ENCODE results near the gene CPA2.
A peak's percentile ranks its signal among the peaks of the same experiment; 100 is the strongest.
"Not testable (repeated sequence)": the region's sequence is repeated elsewhere in the genome, so short reads cannot be mapped to it uniquely, and the experiment has no call there.

CPA2 gene

DNA sequence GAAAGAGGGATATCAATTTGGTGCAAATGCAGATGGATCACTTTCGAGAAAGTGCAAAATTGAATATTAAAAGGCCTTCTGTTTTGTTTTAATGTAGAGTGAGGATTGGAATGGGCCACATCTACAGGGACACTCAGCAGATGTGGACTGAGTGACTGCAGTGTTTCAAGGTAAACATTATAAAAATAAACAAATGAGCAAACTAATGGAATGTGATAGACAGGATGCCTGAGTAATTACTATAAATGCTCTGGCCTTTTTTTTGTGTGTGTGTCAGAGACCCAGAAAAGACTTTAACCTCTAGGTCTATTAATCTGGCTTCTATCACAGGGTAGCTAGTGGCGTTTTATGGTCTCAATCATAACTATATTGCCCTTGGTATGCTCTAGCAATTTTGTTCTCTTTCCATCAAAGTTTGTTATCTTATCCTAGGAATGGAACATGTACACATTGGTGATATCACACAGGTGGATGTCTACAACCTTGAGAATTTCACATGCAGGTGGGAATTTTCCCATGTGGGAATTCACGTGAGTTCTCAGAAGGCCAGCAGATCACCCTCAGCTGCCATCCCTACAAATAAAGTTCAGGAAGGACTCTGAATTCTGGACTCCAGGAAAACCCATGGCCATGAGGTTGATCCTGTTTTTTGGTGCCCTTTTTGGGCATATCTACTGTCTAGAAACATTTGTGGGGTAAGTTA, at the start of gene CPA2:
Gene CPA2 (plus strand): TSS at position 606 of the 703 bp plus-strand sequence. CDS start 19 bp downstream, at position 625.
- no peak for DNase-seq

GRCh38 chr7:130218806-130219620, 47.6 kb upstream of the CPA2 start:
- no peak for DNase-seq

DNA sequence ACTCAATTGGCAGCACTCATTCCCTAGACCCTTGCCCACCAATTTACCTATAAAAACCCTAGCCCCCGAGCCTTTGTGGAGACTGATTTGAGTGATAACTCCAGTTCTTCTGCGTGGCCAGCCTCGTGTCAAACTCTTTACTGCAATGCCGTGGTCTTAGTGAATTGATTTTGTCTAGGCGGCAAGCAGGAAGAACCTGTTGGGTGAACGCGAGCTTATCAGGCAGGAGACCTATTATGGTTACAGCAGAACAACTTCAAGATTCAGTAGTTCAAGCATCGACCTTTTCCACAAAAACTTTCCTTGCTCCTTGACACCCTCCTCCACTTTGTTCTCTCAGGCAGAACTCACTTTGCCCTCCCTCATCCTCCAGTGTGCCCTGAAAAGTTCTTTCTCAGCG, 46.8 kb upstream of the CPA2 start:
- no peak for DNase-seq

DNA sequence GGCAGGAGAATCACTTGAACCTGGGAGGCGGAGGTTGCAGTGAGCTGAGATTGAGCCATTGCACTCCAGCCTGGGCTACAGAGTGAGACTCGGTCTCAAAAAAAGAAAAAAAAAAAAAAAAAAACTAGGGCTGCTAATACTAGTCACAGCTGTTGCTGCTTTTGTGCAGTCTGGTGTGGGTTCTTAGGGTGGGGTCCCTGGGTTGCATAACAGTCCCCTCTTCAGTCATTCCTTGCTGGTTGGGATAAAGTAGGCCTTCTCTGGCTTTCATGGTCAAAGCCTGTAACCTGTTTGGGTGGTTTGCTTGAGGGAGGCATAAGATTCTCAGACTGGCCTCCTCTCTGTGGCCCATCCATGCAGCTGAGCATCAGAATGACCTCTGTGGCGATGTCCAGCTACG, 44.9 kb upstream of the CPA2 start:
- DNase-seq = no peak

GRCh38 chr7:130223646-130224045, 43.0 kb upstream of the CPA2 start:
- no peak for DNase-seq

GRCh38 chr7:130224210-130224609, 42.5 kb upstream of the CPA2 start:
- DNase-seq = no peak

DNA sequence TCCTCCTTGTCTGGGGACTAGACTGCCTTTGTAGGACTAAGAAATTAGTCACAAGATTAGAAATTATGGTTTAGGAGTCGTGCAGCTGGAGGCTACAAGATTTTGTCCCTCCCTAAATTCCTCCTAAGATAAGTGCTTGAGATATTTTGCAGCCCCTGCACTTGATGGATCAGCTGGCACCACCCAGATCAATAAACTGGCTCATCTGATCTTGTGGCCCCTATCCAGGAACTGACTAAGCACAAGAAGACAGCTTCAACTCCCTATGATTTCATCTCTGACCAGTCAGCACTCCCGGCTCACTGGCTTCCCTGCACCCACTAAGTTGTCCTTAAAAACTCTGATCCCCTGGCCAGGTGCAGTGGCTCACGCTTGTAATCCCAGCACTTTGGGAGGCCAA, 41.7 kb upstream of the CPA2 start:
- not testable (repeated sequence) for DNase-seq

DNA sequence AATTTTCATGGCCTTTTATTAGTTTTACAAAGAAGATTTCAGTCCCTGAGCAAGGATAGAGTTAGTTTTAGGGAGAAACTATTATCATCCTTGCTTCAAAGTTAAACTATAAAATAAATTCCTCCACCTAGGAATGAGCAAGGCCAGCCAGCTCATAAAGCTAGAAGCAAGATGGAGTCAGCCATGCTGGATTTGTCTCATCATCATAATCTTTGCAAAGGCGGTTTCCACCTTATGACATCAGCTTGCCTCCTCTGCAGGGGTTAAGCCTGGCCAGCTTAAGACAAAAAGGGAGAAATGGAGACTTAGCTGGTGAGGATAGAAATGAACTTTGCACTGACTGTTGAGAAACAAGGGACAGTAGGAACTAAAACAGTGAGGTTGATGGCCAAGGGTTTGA, 40.3 kb upstream of the CPA2 start:
- no peak for DNase-seq

DNA sequence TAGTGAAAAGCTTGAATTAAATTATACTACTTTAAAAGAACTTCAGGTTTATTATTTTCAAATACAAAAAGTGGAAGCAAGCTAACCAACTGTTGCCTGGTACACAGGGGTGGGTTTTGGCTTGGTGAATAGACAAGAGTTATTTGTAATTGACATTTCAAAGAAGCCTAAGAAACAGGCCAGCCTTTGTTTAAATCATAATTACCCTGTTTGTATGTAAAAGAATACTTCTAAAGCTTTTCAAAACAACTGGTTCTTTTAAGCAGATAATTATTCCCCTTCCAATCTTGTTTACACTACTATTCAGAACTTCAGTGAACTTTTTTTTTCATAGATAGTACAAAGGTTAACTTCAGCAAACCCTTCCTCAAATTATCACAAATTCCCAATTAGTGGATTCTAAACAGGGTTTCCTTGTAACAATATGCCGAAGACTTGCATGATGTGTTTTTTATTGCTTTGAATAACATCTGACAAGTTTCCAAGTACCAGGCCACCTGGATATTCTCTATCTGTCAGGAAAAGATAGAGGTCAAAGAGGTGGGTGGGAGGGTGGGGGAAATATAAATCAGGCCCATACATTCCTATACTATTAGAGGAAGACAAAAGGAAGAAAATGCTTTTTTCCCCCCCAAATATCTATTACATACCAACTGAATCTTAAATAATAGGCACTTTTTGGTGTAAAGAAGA, 38.6 kb upstream of the CPA2 start:
- DNase-seq = no peak

GRCh38 chr7:130228840-130229502, 37.7 kb upstream of the CPA2 start:
- no peak for DNase-seq

- DNase-seq = not testable (repeated sequence)
Observed at GRCh38 chr7:130229981-130230380, 36.7 kb upstream of the CPA2 start.

DNA sequence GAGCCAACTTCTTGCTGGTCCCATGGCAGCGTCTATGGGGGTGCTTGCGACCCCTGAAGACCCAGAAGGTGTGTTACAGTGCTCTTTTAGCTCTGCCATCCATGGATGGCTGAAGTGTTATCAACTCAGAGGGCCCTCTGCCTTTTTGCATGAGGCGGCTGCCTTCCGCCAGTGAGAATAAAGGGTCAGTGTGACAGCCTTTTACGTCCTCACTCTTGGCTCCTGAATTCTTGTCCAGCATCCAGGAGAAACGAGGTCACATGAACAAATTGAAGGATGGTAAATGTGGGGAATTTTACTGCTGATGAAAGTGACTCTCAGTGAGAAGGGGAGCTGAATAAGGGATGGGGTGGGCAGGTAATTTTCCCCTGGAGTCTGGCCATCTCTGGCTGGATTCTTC, 34.9 kb upstream of the CPA2 start:
- DNase-seq = no peak

- no peak for DNase-seq
Observed at GRCh38 chr7:130232209-130232608, 34.5 kb upstream of the CPA2 start.

DNA sequence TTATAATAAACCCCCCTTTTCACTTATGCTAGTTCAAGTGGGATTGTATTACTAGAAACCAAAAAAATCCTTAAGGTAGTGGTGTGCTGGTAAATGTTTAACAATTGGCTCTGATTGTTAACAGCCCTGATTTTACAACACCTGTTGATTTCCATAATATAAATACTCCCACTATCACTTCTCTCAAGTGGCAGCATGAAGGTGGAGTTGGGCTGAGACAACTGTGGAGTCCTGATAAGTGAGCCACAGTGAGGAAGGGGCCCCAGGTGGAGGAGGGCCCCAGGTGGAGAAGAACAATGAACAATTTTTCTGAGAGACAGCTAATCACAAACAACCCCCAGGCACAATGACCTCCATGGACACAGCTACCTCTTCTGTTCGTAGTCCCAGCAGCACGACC, 32.6 kb upstream of the CPA2 start:
- no peak for DNase-seq

GRCh38 chr7:130236361-130236760, 30.3 kb upstream of the CPA2 start:
- DNase-seq = not testable (repeated sequence)

- no peak for DNase-seq
Observed at GRCh38 chr7:130240240-130240639, 26.4 kb upstream of the CPA2 start.

- peak in 1 of 2 donors; percentile 12 for DNase-seq
Observed at GRCh38 chr7:130242198-130243014, 24.3 kb upstream of the CPA2 start.

DNA sequence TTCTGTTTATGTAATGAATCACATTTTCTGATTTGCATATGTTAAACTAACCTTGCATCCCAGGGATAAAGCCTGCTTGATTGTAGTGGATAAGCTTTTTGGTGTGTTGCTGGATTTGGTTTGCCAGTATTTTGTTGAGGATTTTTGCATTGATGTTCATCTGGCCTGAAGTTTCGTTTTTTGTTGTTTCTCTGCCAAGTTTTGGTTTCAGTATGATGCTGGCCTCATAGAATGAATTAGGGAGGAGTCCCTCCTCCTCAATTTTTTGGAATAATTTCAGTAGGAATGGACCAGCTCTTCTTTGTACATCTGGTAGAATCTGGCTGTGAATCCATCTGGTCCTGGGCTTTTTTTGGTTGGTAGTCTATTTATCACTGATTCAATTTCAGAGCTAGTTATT, 23.2 kb upstream of the CPA2 start:
- not testable (repeated sequence) for DNase-seq

- DNase-seq = not testable (repeated sequence)
Observed at GRCh38 chr7:130246491-130246890, 20.2 kb upstream of the CPA2 start.

GRCh38 chr7:130248842-130249241, 17.8 kb upstream of the CPA2 start:
- not testable (repeated sequence) for DNase-seq

- not testable (repeated sequence) for DNase-seq
Observed at GRCh38 chr7:130249626-130250025, 17.0 kb upstream of the CPA2 start.

- no peak for DNase-seq
Observed at GRCh38 chr7:130254555-130254954, 12.1 kb upstream of the CPA2 start.
